Measurements from ENCODE around the gene STT3B. TPM values are rescaled to one million over a fixed set of nuclear protein-coding genes. Genes with fewer than 3 reads are reported as not detected.

STT3B gene
- total RNA-seq, 3 donors from 2014 or later = 86.0 to 118 (median 94.3) TPM

DNA sequence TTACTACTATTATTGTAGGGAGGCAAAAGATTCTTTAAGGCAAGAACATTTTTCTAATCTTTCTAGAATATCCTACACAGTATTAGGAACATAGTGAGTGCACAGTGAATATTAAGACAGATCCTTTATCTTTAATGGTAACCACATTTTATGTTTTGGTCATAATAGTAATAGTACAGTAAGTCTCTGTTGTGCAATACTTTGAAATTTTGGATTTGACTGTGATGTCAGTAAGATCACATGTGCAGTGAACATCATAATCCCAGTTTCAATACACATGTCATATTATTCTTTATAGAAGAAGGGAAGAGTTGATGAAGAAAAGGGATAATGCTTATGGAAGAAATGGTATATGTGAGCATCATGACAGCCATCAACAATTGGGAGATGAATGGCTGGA lies 10.7 kb downstream of the STT3B start:
- H3K4me1 ChIP-seq (ENCODE audit: low read depth) = peaks cover 12% of the 10 kb centered on the region
- no peak overlapping the region for H3K4me3 ChIP-seq
- no peak for DNase-seq
- H3K9me3 ChIP-seq = no peaks in the 10 kb centered on the region
- TF ChIP-seq, protein P1, sequence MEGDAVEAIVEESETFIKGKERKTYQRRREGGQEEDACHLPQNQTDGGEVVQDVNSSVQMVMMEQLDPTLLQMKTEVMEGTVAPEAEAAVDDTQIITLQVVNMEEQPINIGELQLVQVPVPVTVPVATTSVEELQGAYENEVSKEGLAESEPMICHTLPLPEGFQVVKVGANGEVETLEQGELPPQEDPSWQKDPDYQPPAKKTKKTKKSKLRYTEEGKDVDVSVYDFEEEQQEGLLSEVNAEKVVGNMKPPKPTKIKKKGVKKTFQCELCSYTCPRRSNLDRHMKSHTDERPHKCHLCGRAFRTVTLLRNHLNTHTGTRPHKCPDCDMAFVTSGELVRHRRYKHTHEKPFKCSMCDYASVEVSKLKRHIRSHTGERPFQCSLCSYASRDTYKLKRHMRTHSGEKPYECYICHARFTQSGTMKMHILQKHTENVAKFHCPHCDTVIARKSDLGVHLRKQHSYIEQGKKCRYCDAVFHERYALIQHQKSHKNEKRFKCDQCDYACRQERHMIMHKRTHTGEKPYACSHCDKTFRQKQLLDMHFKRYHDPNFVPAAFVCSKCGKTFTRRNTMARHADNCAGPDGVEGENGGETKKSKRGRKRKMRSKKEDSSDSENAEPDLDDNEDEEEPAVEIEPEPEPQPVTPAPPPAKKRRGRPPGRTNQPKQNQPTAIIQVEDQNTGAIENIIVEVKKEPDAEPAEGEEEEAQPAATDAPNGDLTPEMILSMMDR (IDR thresholded peaks at IDR 0.05) = no peak
- intact Hi-C loops (cut with DNase I, micrococcal nuclease) = no loop called here
- H3K36me3 ChIP-seq (ENCODE audit: low read depth) = no peaks in the 10 kb centered on the region
- ATAC-seq = no peak

GRCh38 chr3:31544634-31545033 lies 11.9 kb downstream of the STT3B start:
- DNase-seq = no peak
- no peak overlapping the region for H3K4me3 ChIP-seq
- intact Hi-C loops (cut with DNase I, micrococcal nuclease) = no loop called here
- ATAC-seq = peak; percentile 15
- TF ChIP-seq, protein P1 (IDR thresholded peaks at IDR 0.05) = no peak
- H3K4me1 ChIP-seq (ENCODE audit: low read depth) = peaks cover 3% of the 10 kb centered on the region
- no peaks in the 10 kb centered on the region for H3K36me3 ChIP-seq (ENCODE audit: low read depth)
- no peaks in the 10 kb centered on the region for H3K9me3 ChIP-seq

GRCh38 chr3:31546162-31546561 lies 13.4 kb downstream of the STT3B start:
- intact Hi-C loops (cut with DNase I, micrococcal nuclease) = no loop called here
- Histone ChIP-seq H3K4me1 (ENCODE audit: low read depth) (peaks cover 3% of the 10 kb centered on the region), H3K4me3 (no peak overlapping the region), H3K36me3 (ENCODE audit: low read depth) (no peaks in the 10 kb centered on the region), H3K9me3 (no peaks in the 10 kb centered on the region)
- ATAC-seq = no peak
- TF ChIP-seq, protein P1 (IDR thresholded peaks at IDR 0.05) = no peak
- no peak for DNase-seq

- no peak overlapping the region for H3K4me3 ChIP-seq
- peaks cover 3% of the 10 kb centered on the region for H3K4me1 ChIP-seq (ENCODE audit: low read depth)
- ATAC-seq (no peak), DNase-seq (no peak)
- H3K36me3 ChIP-seq (ENCODE audit: low read depth) = no peaks in the 10 kb centered on the region
- TF ChIP-seq, protein P1 (IDR thresholded peaks at IDR 0.05) = no peak
- intact Hi-C loops (cut with DNase I, micrococcal nuclease) = no loop called here
- H3K9me3 ChIP-seq = no peaks in the 10 kb centered on the region
These were observed 14.0 kb downstream of the STT3B start for GRCh38 chr3:31546725-31547124.

DNA sequence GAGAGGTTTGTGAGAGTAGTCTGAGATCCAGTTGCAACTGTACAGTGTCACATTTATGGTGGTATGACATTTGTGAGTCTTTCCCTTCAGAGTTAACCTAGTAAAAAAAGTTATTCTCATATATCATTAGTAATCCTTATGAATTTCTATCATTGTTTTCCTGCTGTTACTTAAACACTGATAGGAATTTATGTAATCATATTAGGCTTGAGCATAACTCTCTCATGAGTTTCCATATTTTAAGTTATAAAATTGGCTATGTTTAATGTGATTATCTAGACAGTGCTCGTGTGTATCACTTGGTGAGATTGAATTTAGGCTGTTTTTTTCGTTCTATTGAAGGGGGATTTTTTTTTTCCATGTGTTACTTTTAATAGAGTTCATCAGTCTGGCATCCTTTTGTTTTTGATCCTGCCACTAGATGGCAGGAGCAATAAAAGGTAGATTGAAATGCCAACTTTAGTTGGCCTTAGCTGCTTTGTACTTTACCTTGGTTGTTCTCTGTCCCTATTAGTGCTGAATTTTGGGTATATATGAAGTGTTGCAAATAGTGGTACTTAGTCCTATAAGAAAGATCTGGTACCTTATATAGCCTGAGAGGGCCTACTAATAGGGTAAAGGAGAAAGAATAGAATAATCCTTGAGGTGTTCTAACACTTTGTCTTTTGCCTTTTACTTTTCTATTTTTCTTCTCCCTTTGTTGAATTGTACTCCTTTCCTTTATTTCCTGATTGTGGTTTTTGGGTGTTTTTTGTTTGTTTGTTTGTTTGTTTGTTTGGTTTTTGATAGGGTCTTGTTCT lies 17.9 kb downstream of the STT3B start:
- DNase-seq = peak in 1 of 3 donors; percentile 45
- no peak overlapping the region for H3K4me3 ChIP-seq
- TF ChIP-seq, protein P1 (IDR thresholded peaks at IDR 0.05) = peak; percentile 40
- peak; percentile 58 for ATAC-seq
- peaks cover 3% of the 10 kb centered on the region for H3K4me1 ChIP-seq (ENCODE audit: low read depth)
- H3K9me3 ChIP-seq = no peaks in the 10 kb centered on the region
- intact Hi-C loops (cut with DNase I, micrococcal nuclease) = no loop called here
- H3K36me3 ChIP-seq (ENCODE audit: low read depth) = no peaks in the 10 kb centered on the region

All from mucosa of descending colon (tissue), 3 donors.